HEK293 (cell line): ENCODE measurements around the gene AP1B1.

Source experiments
- CTCF ChIA-PET: fragments of 350-600 bp; formaldehyde crosslinking; extraction: SDS; loops from one replicate; lab custom pipeline; 2021; ENCODE audit warnings: antibody characterized with exemption; lab: Yijun Ruan, JAX
- POLR2A ChIA-PET: fragments of 300-600 bp; formaldehyde crosslinking; extraction: SDS; loops from one replicate; lab custom pipeline; 2020; ENCODE audit warnings: antibody characterized with exemption, inconsistent platforms; lab: Yijun Ruan, JAX
- H3K27ac ChIP-seq: fragments of 200-500 bp; sonication (Bioruptor generic); 2 replicates; pipeline ENCODE4 v1.5.1; 2014; ENCODE audit warnings: low read depth, low read length, control low read depth, inconsistent platforms; ENCODE audit errors: extremely low read depth
- H3K36me3 ChIP-seq, 2 experiments: fragments of 200-500 bp in 1 of 2; sonication (Bioruptor generic) in 1 of 2; 1 replicate in 1 of 2; 2 replicates in 1 of 2; pipeline ENCODE4 v1.5.1; 2014 to 2017; ENCODE audit warnings: inconsistent platforms in 2 of 2, low read length in 2 of 2; ENCODE audit not compliant: control insufficient read depth in 2 of 2, insufficient read depth in 1 of 2
- H3K4me1 ChIP-seq: fragments of 200-500 bp; sonication (Bioruptor generic); 2 replicates; pipeline ENCODE4 v1.5.1; 2014; ENCODE audit warnings: mild to moderate bottlenecking, low read length, inconsistent platforms; ENCODE audit not compliant: control insufficient read depth, insufficient read depth
- H3K4me3 ChIP-seq: 2 replicates; pipeline ENCODE4 v1.5.1; 2011; ENCODE audit warnings: low read depth, mild to moderate bottlenecking, control low read depth, low read length, moderate library complexity
- H3K9me3 ChIP-seq: fragments of 200-500 bp; sonication (Bioruptor generic); 2 replicates; pipeline ENCODE4 v1.5.1; 2014; ENCODE audit warnings: low read depth, low read length, inconsistent platforms; ENCODE audit not compliant: control insufficient read depth, insufficient read depth
- CTCF ChIP-seq: fragments of 450-650 bp; formaldehyde crosslinking; IDR thresholded peaks from 2 replicates; pipeline ENCODE4 v1.5.1; 2016; ENCODE audit warnings: missing biosample characterization, missing genetic modification characterization
- GLIS1 ChIP-seq: fragments of 450-650 bp; formaldehyde crosslinking; IDR thresholded peaks from 2 replicates; pipeline ENCODE4 v1.5.1; 2016; ENCODE audit warnings: missing biosample characterization, missing genetic modification characterization
- MYNN ChIP-seq: fragments of 450-650 bp; formaldehyde crosslinking; IDR thresholded peaks from 2 replicates; pipeline ENCODE4 v1.5.1; 2016; ENCODE audit warnings: missing biosample characterization, missing genetic modification characterization, borderline replicate concordance
- PRDM1 ChIP-seq: fragments of 450-650 bp; formaldehyde crosslinking; IDR thresholded peaks from 2 replicates; pipeline ENCODE4; 2016; ENCODE audit warnings: missing biosample characterization, missing genetic modification characterization
- PRDM10 ChIP-seq: fragments of 450-650 bp; formaldehyde crosslinking; IDR thresholded peaks from 2 replicates; pipeline ENCODE4 v1.5.1; 2016; ENCODE audit warnings: missing biosample characterization, missing genetic modification characterization
- SETDB1 ChIP-seq: IDR thresholded peaks from one replicate; pipeline ENCODE4 v1.6.1; 2017; ENCODE audit warnings: mild to moderate bottlenecking, low read length, moderate library complexity, mixed read lengths; ENCODE audit not compliant: insufficient read length
- ZBTB10 ChIP-seq: fragments of 450-650 bp; formaldehyde crosslinking; IDR thresholded peaks from 2 replicates; pipeline ENCODE4 v1.5.1; 2016; ENCODE audit warnings: missing biosample characterization, missing genetic modification characterization
- ZBTB20 ChIP-seq: fragments of 450-650 bp; formaldehyde crosslinking; IDR thresholded peaks from 2 replicates; pipeline ENCODE4 v1.5.1; 2016; ENCODE audit warnings: missing biosample characterization, missing genetic modification characterization
- ZFP37 ChIP-seq: fragments of 450-650 bp; formaldehyde crosslinking; IDR thresholded peaks from 2 replicates; pipeline ENCODE4 v1.5.1; 2016; ENCODE audit warnings: missing biosample characterization, missing genetic modification characterization
- ZIC2 ChIP-seq: fragments of 450-650 bp; formaldehyde crosslinking; IDR thresholded peaks from 2 replicates; pipeline ENCODE4 v1.5.1; 2016; ENCODE audit warnings: missing biosample characterization, missing genetic modification characterization
- ZNF133 ChIP-seq: fragments of 450-650 bp; formaldehyde crosslinking; IDR thresholded peaks from 2 replicates; pipeline ENCODE4 v1.5.1; 2016; ENCODE audit warnings: missing biosample characterization, missing genetic modification characterization
- ZNF280C ChIP-seq: fragments of 450-650 bp; formaldehyde crosslinking; IDR thresholded peaks from 2 replicates; pipeline ENCODE4 v1.5.1; 2016; ENCODE audit warnings: missing biosample characterization, missing genetic modification characterization
- ZNF292 ChIP-seq: fragments of 450-650 bp; formaldehyde crosslinking; IDR thresholded peaks from 2 replicates; pipeline ENCODE4 v1.5.1; 2016; ENCODE audit warnings: low read depth, missing biosample characterization, missing genetic modification characterization, borderline replicate concordance
- ZNF785 ChIP-seq: fragments of 450-650 bp; formaldehyde crosslinking; IDR thresholded peaks from 2 replicates; pipeline ENCODE4 v1.5.1; 2016; ENCODE audit warnings: missing biosample characterization, missing genetic modification characterization

Gene AP1B1

GRCh38 chr22:29320546-29320945 is 67.8 kb downstream of the AP1B1 start:
- Histone ChIP-seq H3K4me1 (no peaks in the 10 kb centered on the region; the same call in 1 of the 2 replicates), H3K27ac (no peak overlapping the region), H3K9me3 (no peaks in the 10 kb centered on the region), H3K4me3 (no peak overlapping the region), H3K36me3 (no peaks in the 10 kb centered on the region; a peak in 1 of 3 replicates)
- CTCF ChIA-PET, result interaction anchor here (1.0 to 2.5 kb wide), 3 partner anchors 14 to 70 kb away, joined by 4 to 15 read pairs (median 5); partner anchors contain the start of gene GAS2L1
- POLR2A ChIA-PET, result interaction anchor here (0.9 to 1.2 kb wide), 2 partner anchors 14 to 19 kb away, joined by 4 read pairs; partner anchors contain the start of gene GAS2L1
- TF ChIP-seq ZBTB10 (tag by site-specific recombination) (no peak), CTCF (peak; percentile 32; the same call in 1 of the 2 replicates)

GRCh38 chr22:29319072-29319471 is 69.3 kb downstream of the AP1B1 start:
- Histone ChIP-seq H3K36me3 (no peaks in the 10 kb centered on the region; a peak in 1 of 3 replicates), H3K27ac (no peak overlapping the region), H3K9me3 (no peaks in the 10 kb centered on the region), H3K4me1 (peaks cover 6% of the 10 kb centered on the region), H3K4me3 (no peak overlapping the region)
- CTCF ChIA-PET, result interaction anchor here (1.0 to 2.3 kb wide), 3 partner anchors 8 to 40 kb away, joined by 3 to 6 read pairs (median 3); no protein-coding TSS in a partner anchor
- no peak for TF ChIP-seq ZNF292 (tag by site-specific recombination)
- TF ChIP-seq ZNF785 (tag by site-specific recombination), result no peak
- TF ChIP-seq PRDM10 (tag by site-specific recombination), result peak; percentile 54
- TF ChIP-seq GLIS1, result peak; percentile 18; the same call in 1 of the 2 replicates
- POLR2A ChIA-PET, result no interaction called here

GRCh38 chr22:29317827-29318454 is 70.4 kb downstream of the AP1B1 start:
- no peaks in the 10 kb centered on the region for H3K9me3 ChIP-seq
- H3K4me1 ChIP-seq, result peaks cover 6% of the 10 kb centered on the region
- CTCF ChIA-PET, result interaction anchor here (2.0 to 2.3 kb wide), 3 partner anchors 10 to 42 kb away, joined by 6 to 7 read pairs (median 6); partner anchors contain the start of gene GAS2L1
- POLR2A ChIA-PET, result interaction anchor here (0.8 kb wide), 1 partner anchor 11 kb away, joined by 3 read pairs; the partner anchor contains the start of gene GAS2L1
- no peak overlapping the region for H3K27ac ChIP-seq
- TF ChIP-seq SETDB1, result no peak
- no peak for TF ChIP-seq ZFP37 (tag by site-specific recombination)
- no peak for TF ChIP-seq ZIC2 (tag by site-specific recombination)
- no peak for TF ChIP-seq ZNF133 (tag by site-specific recombination)
- TF ChIP-seq ZNF280C (tag by site-specific recombination), result no peak
- TF ChIP-seq ZBTB20, result no peak
- TF ChIP-seq MYNN (tag by site-specific recombination), result no peak
- TF ChIP-seq PRDM1, result no peak
- no peak overlapping the region for H3K4me3 ChIP-seq
- H3K36me3 ChIP-seq, result no peaks in the 10 kb centered on the region
